GM19438 (cell line): ENCODE results near the gene LGALSL.

Experiments used
- ATAC-seq: cut with Tn5 transposase; IDR thresholded peaks from one replicate; pipeline ENCODE4 v1.9.1; 2021; ENCODE audit warnings: low read depth; ENCODE audit not compliant: unreplicated experiment

The LGALSL gene

DNA sequence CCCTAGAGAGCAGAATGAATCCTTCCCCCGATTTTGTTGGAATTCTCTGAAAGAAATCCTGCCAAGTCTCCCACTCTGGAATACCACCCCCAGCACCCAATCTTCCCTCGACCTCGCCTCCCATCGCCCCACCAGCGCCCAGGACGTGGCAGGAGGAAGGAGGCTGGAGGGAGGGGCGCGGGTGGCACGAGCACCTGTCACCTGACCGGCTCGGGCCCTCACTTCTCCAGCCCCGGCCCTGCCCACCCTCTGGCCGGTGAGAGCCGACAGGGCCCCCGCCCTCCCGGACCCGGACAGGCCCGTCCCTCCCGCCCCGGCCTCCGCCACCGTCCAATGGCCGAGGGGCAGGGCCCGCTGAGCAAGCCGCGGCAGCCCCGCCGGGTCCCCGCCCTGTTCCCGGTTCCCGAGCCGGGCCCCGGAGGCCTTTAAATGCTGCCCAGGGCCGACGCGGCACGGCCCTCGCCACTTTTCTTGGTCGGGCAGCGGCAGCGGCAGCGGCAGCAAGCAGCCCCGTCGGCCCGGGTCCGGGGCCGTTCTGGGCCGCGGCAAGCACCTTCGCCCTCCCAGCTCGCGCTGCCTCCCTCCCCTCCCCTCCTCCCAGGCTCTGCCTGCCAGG lies at the start of gene LGALSL:
Gene LGALSL, plus strand, starts transcription at position 393 of the 616 bp plus-strand sequence. CDS start 384 bp downstream, outside the sequence.
- ATAC-seq, result peak; percentile 64

DNA sequence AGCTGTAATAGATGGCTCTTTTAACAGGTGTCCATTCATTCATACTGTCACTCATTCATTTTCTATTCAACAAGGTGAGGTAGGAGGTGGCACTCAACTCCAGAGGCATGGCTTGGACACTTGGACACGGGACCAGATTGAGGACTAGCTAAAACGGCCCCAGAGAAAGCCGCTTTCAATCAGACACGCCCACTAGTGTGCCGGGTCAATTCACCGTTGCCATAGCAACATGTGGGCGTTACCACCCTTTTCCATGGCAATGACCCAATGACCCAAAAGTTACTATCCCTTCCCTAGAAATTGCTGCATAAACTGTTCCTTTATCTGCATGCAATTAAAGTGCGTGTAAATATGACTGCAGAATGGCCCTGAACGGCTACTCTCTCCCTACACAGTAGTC lies 49.2 kb upstream of the LGALSL start:
- no peak for ATAC-seq

DNA sequence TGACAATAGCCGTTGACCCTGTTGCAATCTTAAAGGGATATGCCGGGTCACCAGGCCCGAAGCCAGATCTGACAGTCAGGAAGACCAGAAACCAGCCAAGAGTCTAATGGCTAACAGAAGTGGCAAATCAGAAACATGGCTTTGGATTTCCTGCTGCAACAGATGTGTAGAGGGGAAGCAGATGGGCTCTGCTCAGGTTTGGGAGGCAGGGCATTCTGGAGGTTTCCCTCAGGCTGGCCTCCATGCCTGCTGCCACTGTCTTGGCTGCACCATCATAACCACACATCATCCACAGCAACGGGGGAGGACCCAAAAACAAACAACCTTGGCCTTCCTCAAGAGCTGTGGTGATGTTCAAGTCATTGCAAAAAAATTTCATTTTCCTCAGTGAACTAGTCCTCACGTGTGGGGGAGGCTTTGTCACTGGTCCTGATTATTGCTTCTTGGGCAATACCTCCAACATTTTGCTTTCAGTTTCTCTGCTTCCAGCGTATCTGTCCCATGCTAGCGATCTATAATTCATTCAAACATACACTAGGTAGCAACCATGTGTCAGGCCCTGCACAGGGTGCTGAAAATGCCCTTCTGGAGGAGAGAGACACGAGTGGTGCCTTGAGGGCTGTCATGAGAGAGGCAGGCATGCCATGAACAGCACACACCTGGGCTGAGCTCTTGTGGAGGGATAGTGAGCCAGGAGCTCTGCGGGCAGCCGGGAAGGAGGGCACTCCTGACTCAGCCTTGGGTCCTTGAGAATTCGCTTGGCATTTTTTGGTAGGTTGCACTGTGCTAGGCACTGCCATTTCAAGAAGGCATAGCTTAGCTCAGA lies 48.2 kb upstream of the LGALSL start:
- no peak for ATAC-seq

DNA sequence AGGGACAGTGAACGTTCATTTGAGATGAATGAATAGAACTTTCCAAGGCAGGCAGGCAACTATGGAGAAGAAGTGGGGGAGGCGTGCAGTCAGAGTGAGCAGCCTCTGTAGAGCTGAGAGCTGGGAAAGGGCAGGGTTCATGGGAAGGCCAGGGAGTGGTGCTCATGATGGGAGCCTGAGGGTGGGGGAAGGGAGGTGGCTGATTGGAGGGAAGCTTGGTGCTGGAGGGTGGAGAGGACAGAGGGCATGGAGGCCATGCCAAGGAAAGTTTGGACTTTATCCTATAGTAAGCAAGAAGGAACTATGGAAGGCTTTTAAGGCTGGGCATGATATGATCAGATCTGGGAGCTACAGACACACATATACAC lies 47.6 kb upstream of the LGALSL start:
- ATAC-seq, result no peak

DNA sequence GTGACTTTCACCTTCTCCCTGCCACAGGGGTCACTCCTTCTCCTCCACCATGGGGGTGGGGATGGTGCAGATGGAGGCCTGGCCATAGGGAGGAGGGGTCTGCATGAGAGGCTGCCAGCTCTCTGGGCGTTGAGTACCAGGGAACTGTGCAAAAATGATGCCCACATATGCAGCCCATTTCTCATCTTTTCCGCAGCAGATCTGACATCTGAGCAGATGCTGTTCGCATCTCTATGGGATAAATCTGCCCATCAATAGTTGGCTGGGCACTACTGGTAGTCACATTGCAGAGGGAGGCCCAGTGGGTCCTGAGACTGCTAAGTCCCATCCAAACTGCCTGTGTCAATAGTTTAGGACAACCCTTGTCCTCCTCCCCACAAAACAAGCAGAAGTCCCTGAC lies 45.9 kb upstream of the LGALSL start:
- ATAC-seq, result no peak

DNA sequence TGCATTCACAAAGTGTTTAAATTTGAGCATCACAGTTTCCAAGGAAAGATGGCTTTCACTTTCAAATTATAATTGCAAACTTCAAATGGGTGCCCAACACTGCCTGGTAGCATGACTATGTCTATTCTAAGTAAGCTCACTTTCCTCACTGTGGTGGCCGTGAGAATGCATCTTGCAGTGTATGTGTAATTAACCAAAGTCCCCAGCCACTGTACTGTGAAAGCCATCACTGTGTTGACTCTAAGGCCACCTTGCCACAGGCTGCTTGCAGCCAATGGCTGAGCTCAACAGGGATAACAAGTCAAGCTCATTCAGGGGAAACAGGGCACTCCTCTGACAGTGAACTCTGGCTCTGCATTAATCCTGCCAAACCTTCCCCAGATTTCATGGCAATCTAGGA lies 43.3 kb upstream of the LGALSL start:
- no peak for ATAC-seq

DNA sequence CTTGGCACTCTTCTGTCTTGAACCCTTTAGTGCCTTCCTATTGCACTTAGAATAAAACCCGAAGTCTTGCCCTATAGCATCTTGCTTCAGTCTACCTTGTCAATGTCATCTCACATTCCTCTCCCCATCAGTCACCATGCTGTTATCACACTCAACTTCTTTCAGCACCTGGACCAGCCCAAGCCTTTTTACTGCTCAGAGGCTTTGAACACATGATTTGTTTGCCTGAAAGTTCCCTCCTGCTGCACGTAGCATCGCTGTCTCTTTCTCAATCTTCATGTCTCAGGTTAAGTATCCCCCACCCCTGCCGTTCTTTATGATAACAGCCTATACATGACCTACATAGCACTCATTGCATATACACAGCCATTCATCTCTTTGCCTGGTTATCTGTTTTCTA lies 41.3 kb upstream of the LGALSL start:
- ATAC-seq, result no peak

DNA sequence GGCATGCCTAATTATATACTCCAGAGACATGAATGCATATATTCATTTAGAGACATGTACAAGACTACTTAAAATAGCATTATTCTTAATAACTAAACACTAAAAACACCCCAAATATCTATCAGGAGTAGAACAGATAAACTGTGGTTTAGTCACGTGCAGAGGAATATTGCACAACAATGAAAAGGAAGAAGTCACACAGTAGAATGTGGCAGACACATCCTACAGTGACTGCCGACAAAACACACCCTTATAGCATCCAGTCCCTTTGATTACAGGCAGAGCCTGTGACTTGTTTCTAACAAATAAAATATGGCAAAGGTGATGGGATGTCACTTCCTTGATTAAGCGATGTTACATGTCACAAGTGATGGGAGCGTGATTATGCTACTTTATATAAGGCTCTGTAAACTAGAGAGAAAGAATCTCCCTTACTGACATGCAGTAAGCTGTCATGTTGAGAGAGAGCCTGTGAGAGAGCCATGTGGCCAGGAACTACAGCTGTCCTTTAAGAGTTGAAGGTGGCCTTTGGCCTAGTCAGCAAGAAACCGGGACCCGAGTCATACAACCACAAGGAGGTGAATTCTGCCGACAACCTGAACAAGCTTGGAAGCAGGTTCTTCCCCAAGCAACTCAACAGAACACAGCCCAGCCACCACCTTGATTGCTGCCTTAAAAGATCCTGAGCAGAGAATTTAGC lies 39.1 kb upstream of the LGALSL start:
- ATAC-seq, result no peak

DNA sequence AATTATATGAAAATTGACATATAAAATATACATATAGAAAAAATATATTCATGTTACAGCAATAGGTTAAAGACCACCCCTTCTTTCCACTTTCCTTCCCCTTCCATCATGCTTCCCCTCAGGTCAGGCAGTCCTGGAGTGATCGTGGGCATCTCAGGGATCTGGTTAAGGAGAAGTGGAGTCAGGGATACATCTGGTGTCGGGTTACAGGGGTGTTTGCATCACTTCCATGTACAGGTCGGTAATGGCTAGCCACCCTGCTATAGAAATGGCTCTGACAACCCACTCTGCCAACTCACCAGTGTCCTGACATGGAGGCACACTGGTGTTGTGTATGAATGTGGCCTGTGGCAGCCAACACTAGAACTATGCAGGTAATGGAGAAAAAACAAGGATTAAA lies 36.3 kb upstream of the LGALSL start:
- ATAC-seq, result no peak

DNA sequence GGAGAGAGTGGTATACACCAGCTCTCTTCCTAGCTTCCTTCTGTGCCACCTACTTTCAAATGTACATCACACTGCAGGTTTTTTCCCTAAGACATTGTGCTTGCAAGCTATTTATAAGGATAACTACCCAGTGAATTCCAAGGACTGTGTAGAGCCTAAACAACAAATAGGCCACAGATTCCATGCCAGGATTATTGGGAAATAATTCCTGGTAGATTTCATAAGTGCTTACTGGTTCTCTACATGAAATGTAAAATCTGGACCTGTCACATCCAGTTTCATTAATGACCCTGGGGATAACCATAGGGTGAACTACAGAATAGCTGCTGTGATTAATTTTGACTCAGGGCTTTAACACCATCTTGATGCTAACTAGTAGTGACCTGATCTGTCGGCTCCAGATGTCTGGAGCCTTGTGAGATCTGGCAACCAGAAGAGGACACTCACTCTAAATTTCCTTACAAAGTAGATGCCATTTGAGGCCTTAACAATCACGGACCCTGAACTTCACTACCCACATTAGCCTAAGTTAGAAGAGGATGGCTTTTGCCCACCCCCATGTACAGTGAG lies 34.3 kb upstream of the LGALSL start:
- ATAC-seq, result no peak

DNA sequence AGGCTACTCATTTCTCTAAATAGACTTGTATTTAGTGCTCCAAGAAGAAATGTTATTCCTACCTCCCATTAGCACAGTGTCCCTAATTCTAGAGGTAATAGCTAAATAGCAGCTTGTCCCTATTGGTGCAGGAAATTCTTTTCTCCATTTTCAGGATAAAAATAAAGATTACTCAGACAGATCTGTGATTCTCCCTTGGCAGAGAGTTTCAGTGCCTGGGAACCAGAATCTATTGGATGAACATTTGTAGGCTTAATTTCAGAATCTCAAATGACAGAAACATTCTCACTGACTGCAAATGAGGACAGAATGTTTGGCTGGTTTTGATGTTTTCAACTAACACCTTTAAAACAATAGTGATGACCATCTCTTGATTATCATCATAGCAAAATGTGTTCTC lies 33.3 kb upstream of the LGALSL start:
- ATAC-seq, result no peak

DNA sequence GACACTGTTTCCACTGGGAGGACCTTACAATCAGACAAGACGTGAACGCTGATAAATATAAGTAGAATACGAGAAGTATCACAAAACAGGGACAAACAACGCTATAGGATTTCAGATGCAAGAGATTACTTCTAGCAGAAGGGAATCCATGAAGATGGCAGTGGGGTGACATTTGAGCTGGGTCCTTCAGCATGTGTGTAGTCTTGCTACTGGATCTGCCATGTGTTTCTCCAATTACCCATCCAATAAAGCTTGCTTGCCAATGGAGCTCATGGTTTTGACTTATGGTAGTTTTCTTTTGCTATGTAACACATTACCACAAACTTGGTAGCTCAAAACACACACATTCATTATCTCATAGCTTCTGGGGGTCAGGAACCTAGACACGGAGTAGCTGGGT lies 32.8 kb upstream of the LGALSL start:
- no peak for ATAC-seq

DNA sequence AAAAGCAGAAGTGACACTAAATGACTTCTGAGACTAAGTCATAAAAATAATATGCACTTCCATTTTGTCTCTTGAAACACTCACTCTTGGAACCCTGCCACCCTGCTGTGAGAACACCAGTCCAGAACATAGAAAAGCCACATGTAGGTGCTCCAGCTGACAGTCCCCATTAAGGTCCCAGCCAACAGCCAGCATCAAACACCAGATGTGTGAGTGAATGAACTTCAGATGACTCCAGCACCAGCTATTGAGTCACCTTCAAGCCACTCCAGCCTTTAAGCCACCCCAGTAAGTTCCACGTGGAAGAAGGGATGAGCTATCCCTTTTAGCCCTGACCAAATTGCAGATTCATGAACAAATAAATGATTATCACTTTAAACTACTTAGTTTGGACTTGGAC lies 31.5 kb upstream of the LGALSL start:
- ATAC-seq, result no peak

DNA sequence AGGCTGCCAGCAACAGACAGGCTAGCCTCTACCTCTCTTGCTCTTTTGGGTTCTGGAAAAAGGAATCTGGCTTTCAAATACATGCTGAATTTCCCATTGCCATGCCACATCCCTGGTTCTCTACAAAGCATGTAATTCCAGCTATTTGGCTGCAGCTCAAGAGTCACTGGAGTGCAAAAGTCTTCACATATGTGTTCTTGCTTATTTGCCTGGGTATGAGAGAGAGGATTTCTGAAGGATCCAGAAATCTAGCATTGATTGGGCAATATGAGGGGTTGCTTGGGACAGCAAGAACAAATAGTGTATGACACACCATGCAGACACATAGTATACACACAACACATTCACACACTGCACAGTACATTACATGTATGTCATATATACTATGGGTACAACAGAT lies 30.7 kb upstream of the LGALSL start:
- ATAC-seq, result no peak

DNA sequence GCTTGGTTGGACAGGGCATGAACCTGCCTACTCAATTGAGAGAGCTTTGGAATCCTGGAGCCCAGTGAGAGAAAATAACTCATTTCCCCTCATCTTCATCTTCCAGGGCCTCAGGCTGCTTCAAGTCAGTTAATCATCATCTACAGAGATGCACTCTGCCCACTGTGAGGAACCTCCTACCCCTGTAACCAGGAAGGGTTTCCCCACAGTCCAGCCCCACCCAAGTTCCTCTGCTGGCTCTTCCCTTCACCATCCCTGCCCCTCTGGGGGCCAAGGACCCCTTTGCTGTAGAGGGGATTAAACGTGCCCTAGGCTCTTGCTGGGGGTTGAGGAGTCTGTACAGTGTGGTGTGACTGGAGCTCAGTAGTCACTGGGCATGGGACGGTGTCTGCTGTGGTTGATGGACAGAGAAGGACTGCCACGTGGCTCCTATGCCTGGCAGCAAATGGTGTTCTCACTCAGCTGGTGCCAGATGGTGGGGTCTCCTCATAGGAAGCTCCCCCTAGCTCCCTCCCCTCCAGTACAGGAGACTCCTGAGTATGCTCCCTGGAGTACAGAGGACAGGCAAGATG lies 29.5 kb upstream of the LGALSL start:
- ATAC-seq, result no peak

DNA sequence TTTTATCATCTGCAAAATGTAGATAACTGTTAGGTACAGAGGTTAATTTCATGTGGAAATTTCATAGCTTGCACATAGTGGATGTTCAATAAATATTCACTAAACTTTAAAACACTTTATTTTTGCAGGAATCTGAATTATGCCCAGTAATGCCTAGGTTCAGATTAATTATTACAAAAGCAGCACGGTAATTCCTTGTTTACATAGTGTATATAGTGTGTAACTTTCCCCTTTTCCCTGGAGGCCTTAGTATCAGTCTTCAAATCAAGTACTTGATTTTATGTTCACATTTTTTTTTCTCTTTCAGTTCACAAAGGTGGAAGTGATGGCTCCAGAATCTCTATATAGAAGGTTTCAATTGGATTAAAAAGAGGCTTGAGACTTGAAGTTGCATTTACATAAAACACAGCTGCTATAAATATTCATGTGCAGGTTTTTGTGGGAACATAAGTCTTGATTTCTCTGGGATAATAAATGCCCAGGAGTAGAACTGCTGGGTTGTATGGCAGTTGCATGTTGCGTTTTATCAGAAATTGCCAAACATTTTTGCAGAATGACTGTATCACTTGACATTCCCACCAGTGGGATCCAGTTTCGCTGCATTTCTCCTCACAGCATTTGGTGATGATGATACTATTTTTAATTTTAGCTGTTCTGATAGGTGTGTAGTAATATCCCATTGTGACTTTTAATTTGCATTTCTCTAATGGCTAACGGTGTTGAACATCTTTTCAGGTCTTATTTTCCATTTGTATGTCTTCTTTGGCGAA lies 27.6 kb upstream of the LGALSL start:
- no peak for ATAC-seq

DNA sequence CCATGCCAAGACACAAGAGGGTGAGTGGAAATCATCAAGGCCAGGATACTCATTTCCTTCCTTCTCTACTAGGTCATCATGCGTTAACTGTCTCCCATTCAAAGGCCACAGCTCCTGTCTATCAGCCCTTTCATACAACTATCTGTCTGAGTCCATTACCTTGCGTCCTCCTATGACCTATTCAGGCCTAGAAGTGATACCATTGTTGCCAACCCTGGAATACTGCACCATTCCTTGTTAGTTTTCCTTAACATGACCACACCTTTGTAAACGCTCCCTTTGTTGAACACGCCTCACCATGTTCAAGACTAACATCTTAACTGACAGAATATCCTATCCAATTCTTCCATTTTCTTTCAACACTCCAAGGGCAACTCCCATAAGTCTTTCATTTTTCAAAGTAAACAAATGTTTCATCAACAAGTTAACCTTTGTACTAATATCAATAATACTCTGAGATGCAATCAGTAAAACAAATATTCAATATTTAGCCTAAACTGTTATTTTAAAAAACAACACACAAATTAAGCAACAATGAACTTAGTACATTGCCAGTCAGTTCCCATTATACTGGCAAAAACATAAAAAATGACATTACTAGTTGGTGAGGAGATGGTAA lies 19.8 kb upstream of the LGALSL start:
- ATAC-seq, result no peak

DNA sequence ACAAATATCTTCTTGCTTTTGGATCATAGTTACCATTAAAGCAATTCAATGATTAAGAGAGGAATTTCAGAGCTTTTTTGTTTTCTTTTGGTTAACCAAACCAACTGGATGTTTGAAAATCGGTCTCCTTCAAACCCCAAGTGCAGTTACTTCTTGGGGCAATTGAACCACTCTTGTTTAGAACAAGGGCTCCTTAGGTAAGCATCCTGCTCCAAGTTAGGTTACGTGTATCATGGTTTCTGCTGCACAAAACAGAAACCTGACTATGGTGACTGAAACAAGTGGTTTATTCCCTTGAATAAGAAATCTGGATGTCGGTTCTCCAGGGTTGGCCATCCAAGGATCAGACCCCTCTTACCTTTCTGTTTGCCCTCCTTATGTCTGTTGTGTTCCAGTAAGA lies 16.1 kb upstream of the LGALSL start:
- ATAC-seq, result no peak

DNA sequence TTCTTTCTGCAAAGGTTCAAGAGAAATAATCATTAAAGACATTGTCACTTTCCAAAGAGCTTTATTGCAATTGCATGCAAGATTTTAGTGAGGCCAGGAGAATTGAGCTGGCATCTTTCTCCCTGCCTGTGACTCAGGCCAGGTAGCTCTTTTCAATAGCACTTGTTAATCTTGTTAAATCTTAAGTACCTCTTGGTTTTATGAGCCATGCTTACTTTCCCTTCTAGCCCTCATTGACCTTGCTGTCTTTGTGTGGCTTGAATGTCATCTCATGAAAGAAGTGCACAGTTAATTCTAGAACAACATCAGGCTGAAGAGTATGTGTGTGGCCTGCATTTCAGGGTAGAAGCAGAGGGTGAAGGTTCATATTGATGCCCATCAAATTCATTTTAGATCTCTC lies 14.8 kb upstream of the LGALSL start:
- ATAC-seq, result no peak

DNA sequence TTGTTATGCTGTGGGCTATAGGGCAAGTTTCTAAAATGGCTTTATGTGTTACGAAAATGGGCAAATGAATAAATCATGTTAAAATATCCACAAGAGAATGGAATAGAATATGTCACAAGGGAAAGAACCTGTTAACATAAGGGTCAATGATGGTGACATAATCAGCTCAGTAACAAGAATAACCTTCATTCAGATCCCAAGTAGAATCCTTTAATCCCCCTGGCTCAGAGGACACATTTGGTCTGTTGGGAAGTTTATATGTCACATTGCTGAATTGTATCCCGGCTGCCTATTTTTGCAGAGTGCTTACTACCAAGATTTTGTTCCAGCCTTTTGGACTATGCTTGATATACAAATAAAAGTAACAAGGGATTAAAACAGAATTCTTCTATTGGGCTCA lies 13.1 kb upstream of the LGALSL start:
- no peak for ATAC-seq
